Measurements from ENCODE around the gene THSD4.

THSD4 gene

GRCh38 chr15:71325481-71325880 lies 210.2 kb downstream of the THSD4 start:
- ATAC-seq (ENCODE audit: low read depth) (no peak), DNase-seq (ENCODE audit: low spot score in 2 of 2) (no peak)
- H3K36me3 Mint-ChIP-seq, result no peaks in the 10 kb centered on the region
- H3K27me3 Mint-ChIP-seq, result peaks cover 8% of the 10 kb centered on the region
- H3K9me3 Mint-ChIP-seq, result no peaks in the 10 kb centered on the region
- no peak overlapping the region for H3K27ac Mint-ChIP-seq
- H3K4me1 Mint-ChIP-seq, result no peaks in the 10 kb centered on the region
- H3K4me3 Mint-ChIP-seq, result no peak overlapping the region

GRCh38 chr15:71328453-71328852 lies 213.2 kb downstream of the THSD4 start:
- Mint-ChIP-seq H3K4me1 (no peaks in the 10 kb centered on the region), H3K9me3 (no peaks in the 10 kb centered on the region), H3K36me3 (no peaks in the 10 kb centered on the region), H3K27ac (no peak overlapping the region), H3K4me3 (no peak overlapping the region), H3K27me3 (peaks cover 8% of the 10 kb centered on the region)
- ATAC-seq (ENCODE audit: low read depth), result no peak
- DNase-seq (ENCODE audit: low spot score in 2 of 2), result no peak

- Mint-ChIP-seq H3K36me3 (no peaks in the 10 kb centered on the region), H3K27ac (no peak overlapping the region), H3K4me1 (no peaks in the 10 kb centered on the region), H3K4me3 (no peak overlapping the region), H3K9me3 (no peaks in the 10 kb centered on the region), H3K27me3 (peaks cover 8% of the 10 kb centered on the region)
- DNase-seq (ENCODE audit: low spot score in 2 of 2) (no peak), ATAC-seq (ENCODE audit: low read depth) (no peak)
These were observed 213.8 kb downstream of the THSD4 start for GRCh38 chr15:71329041-71329440.

- no peak for ATAC-seq (ENCODE audit: low read depth)
- H3K27me3 Mint-ChIP-seq, result peaks cover 8% of the 10 kb centered on the region
- no peaks in the 10 kb centered on the region for H3K4me1 Mint-ChIP-seq
These were observed 214.4 kb downstream of the THSD4 start for GRCh38 chr15:71329497-71330260.

GRCh38 chr15:71330638-71331162 lies 215.4 kb downstream of the THSD4 start:
- Mint-ChIP-seq H3K9me3 (no peaks in the 10 kb centered on the region), H3K36me3 (no peaks in the 10 kb centered on the region), H3K27ac (no peak overlapping the region), H3K4me1 (no peaks in the 10 kb centered on the region), H3K27me3 (peaks cover 4% of the 10 kb centered on the region), H3K4me3 (no peak overlapping the region)
- no peak for ATAC-seq (ENCODE audit: low read depth)
- DNase-seq (ENCODE audit: low spot score in 2 of 2), result no peak

More at GRCh38 chr15:71329497-71330260, 214.4 kb downstream of the THSD4 start:
- Mint-ChIP-seq H3K9me3 (no peaks in the 10 kb centered on the region), H3K27ac (no peak overlapping the region), H3K36me3 (no peaks in the 10 kb centered on the region), H3K4me3 (no peak overlapping the region)
- DNase-seq (ENCODE audit: low spot score in 2 of 2), result no peak

- Mint-ChIP-seq H3K36me3 (no peaks in the 10 kb centered on the region), H3K27me3 (no peaks in the 10 kb centered on the region), H3K27ac (no peak overlapping the region)
These were observed 215.9 kb downstream of the THSD4 start for GRCh38 chr15:71331173-71331572.

GRCh38 chr15:71332431-71333004 lies 217.2 kb downstream of the THSD4 start:
- ATAC-seq (ENCODE audit: low read depth) (no peak), DNase-seq (ENCODE audit: low spot score in 2 of 2) (no peak)
- Mint-ChIP-seq H3K36me3 (no peaks in the 10 kb centered on the region), H3K27ac (no peak overlapping the region), H3K4me3 (no peak overlapping the region), H3K9me3 (no peaks in the 10 kb centered on the region), H3K27me3 (peaks cover 2% of the 10 kb centered on the region), H3K4me1 (no peaks in the 10 kb centered on the region)

More at GRCh38 chr15:71331173-71331572, 215.9 kb downstream of the THSD4 start:
- Mint-ChIP-seq H3K4me1 (no peaks in the 10 kb centered on the region), H3K4me3 (no peak overlapping the region), H3K9me3 (no peaks in the 10 kb centered on the region)
- DNase-seq (ENCODE audit: low spot score in 2 of 2) (no peak), ATAC-seq (ENCODE audit: low read depth) (no peak)

- ATAC-seq (ENCODE audit: low read depth) (no peak), DNase-seq (ENCODE audit: low spot score in 2 of 2) (no peak)
- H3K4me1 Mint-ChIP-seq, result no peaks in the 10 kb centered on the region
- no peak overlapping the region for H3K4me3 Mint-ChIP-seq
- peaks cover 2% of the 10 kb centered on the region for H3K27me3 Mint-ChIP-seq
- H3K36me3 Mint-ChIP-seq, result no peaks in the 10 kb centered on the region
- no peaks in the 10 kb centered on the region for H3K9me3 Mint-ChIP-seq
- H3K27ac Mint-ChIP-seq, result no peak overlapping the region
These were observed 217.9 kb downstream of the THSD4 start for GRCh38 chr15:71333136-71333700.

GRCh38 chr15:71333839-71334238 lies 218.6 kb downstream of the THSD4 start:
- Mint-ChIP-seq H3K4me3 (no peak overlapping the region), H3K27ac (no peak overlapping the region), H3K4me1 (no peaks in the 10 kb centered on the region), H3K27me3 (peaks cover 2% of the 10 kb centered on the region), H3K9me3 (no peaks in the 10 kb centered on the region), H3K36me3 (no peaks in the 10 kb centered on the region)
- DNase-seq (ENCODE audit: low spot score in 2 of 2), result no peak
- no peak for ATAC-seq (ENCODE audit: low read depth)

- H3K4me1 Mint-ChIP-seq, result no peaks in the 10 kb centered on the region
- H3K9me3 Mint-ChIP-seq, result no peaks in the 10 kb centered on the region
- no peak overlapping the region for H3K4me3 Mint-ChIP-seq
- ATAC-seq (ENCODE audit: low read depth) (no peak), DNase-seq (ENCODE audit: low spot score in 2 of 2) (no peak)
- no peaks in the 10 kb centered on the region for H3K36me3 Mint-ChIP-seq
- peaks cover 2% of the 10 kb centered on the region for H3K27me3 Mint-ChIP-seq
- H3K27ac Mint-ChIP-seq, result no peak overlapping the region
These were observed 219.2 kb downstream of the THSD4 start for GRCh38 chr15:71334434-71334833.

GRCh38 chr15:71334873-71335272 lies 219.6 kb downstream of the THSD4 start:
- Mint-ChIP-seq H3K27ac (no peak overlapping the region), H3K4me3 (no peak overlapping the region), H3K4me1 (no peaks in the 10 kb centered on the region), H3K9me3 (no peaks in the 10 kb centered on the region), H3K27me3 (peaks cover 2% of the 10 kb centered on the region), H3K36me3 (no peaks in the 10 kb centered on the region)
- DNase-seq (ENCODE audit: low spot score in 2 of 2) (no peak), ATAC-seq (ENCODE audit: low read depth) (no peak)

GRCh38 chr15:71335591-71335990 lies 220.3 kb downstream of the THSD4 start:
- Mint-ChIP-seq H3K9me3 (no peaks in the 10 kb centered on the region), H3K4me3 (no peak overlapping the region), H3K36me3 (no peaks in the 10 kb centered on the region), H3K27ac (no peak overlapping the region), H3K4me1 (no peaks in the 10 kb centered on the region), H3K27me3 (peaks cover 2% of the 10 kb centered on the region)
- ATAC-seq (ENCODE audit: low read depth), result no peak
- DNase-seq (ENCODE audit: low spot score in 2 of 2), result no peak

- Mint-ChIP-seq H3K27me3 (peaks cover 3% of the 10 kb centered on the region), H3K36me3 (no peaks in the 10 kb centered on the region), H3K9me3 (no peaks in the 10 kb centered on the region), H3K4me3 (no peak overlapping the region), H3K4me1 (no peaks in the 10 kb centered on the region), H3K27ac (no peak overlapping the region)
- no peak for ATAC-seq (ENCODE audit: low read depth)
- no peak for DNase-seq (ENCODE audit: low spot score in 2 of 2)
These were observed 221.4 kb downstream of the THSD4 start for GRCh38 chr15:71336671-71337070.

- Mint-ChIP-seq H3K9me3 (no peaks in the 10 kb centered on the region), H3K4me3 (no peak overlapping the region), H3K27me3 (peaks cover 3% of the 10 kb centered on the region), H3K36me3 (no peaks in the 10 kb centered on the region), H3K4me1 (no peaks in the 10 kb centered on the region), H3K27ac (no peak overlapping the region)
- no peak for DNase-seq (ENCODE audit: low spot score in 2 of 2)
- no peak for ATAC-seq (ENCODE audit: low read depth)
These were observed 222.1 kb downstream of the THSD4 start for GRCh38 chr15:71337197-71337845.

Measured in memory B cell (primary cell).